HEK293 (cell line): Measurements from ENCODE around the gene ARF5.

Source experiments
- CTCF ChIA-PET: fragments of 350-600 bp; formaldehyde crosslinking; extraction: SDS; loops from one replicate; lab custom pipeline; 2021; ENCODE audit warnings: antibody characterized with exemption; lab: Yijun Ruan, JAX
- POLR2A ChIA-PET: fragments of 300-600 bp; formaldehyde crosslinking; extraction: SDS; loops from one replicate; lab custom pipeline; 2020; ENCODE audit warnings: antibody characterized with exemption, inconsistent platforms; lab: Yijun Ruan, JAX
- H3K27ac ChIP-seq: fragments of 200-500 bp; sonication (Bioruptor generic); 2 replicates; pipeline ENCODE4 v1.5.1; 2014; ENCODE audit warnings: low read depth, low read length, control low read depth, inconsistent platforms; ENCODE audit errors: extremely low read depth
- H3K36me3 ChIP-seq, 2 experiments: fragments of 200-500 bp in 1 of 2; sonication (Bioruptor generic) in 1 of 2; 1 replicate in 1 of 2; 2 replicates in 1 of 2; pipeline ENCODE4 v1.5.1; 2014 to 2017; ENCODE audit warnings: inconsistent platforms in 2 of 2, low read length in 2 of 2; ENCODE audit not compliant: control insufficient read depth in 2 of 2, insufficient read depth in 1 of 2
- H3K4me1 ChIP-seq: fragments of 200-500 bp; sonication (Bioruptor generic); 2 replicates; pipeline ENCODE4 v1.5.1; 2014; ENCODE audit warnings: mild to moderate bottlenecking, low read length, inconsistent platforms; ENCODE audit not compliant: control insufficient read depth, insufficient read depth
- H3K4me3 ChIP-seq: 2 replicates; pipeline ENCODE4 v1.5.1; 2011; ENCODE audit warnings: low read depth, mild to moderate bottlenecking, control low read depth, low read length, moderate library complexity
- H3K9me3 ChIP-seq: fragments of 200-500 bp; sonication (Bioruptor generic); 2 replicates; pipeline ENCODE4 v1.5.1; 2014; ENCODE audit warnings: low read depth, low read length, inconsistent platforms; ENCODE audit not compliant: control insufficient read depth, insufficient read depth
- KLF9 ChIP-seq: fragments of 450-650 bp; formaldehyde crosslinking; IDR thresholded peaks from 2 replicates; pipeline ENCODE4 v1.5.1; 2016; ENCODE audit warnings: missing biosample characterization, missing genetic modification characterization, low read depth
- MYNN ChIP-seq: fragments of 450-650 bp; formaldehyde crosslinking; IDR thresholded peaks from 2 replicates; pipeline ENCODE4 v1.5.1; 2016; ENCODE audit warnings: missing biosample characterization, missing genetic modification characterization, borderline replicate concordance
- ZFHX2 ChIP-seq: fragments of 450-650 bp; formaldehyde crosslinking; conservative IDR thresholded peaks from 2 replicates; pipeline ENCODE4 v1.5.1; 2016; ENCODE audit warnings: missing biosample characterization, missing genetic modification characterization
- ZNF132 ChIP-seq: fragments of 450-650 bp; formaldehyde crosslinking; IDR thresholded peaks from 2 replicates; pipeline ENCODE4 v1.5.1; 2017; ENCODE audit warnings: missing biosample characterization, missing genetic modification characterization, borderline replicate concordance
- ZNF155 ChIP-seq: fragments of 450-650 bp; formaldehyde crosslinking; IDR thresholded peaks from 2 replicates; pipeline ENCODE4 v1.5.1; 2016; ENCODE audit warnings: missing biosample characterization, missing genetic modification characterization
- ZNF214 ChIP-seq: fragments of 450-650 bp; formaldehyde crosslinking; IDR thresholded peaks from 2 replicates; pipeline ENCODE4 v1.5.1; 2017; ENCODE audit warnings: missing biosample characterization, mild to moderate bottlenecking, missing genetic modification characterization, borderline replicate concordance
- ZNF24 ChIP-seq: fragments of 450-650 bp; formaldehyde crosslinking; IDR thresholded peaks from 2 replicates; pipeline ENCODE4 v1.5.1; 2016; ENCODE audit warnings: missing biosample characterization, missing genetic modification characterization
- ZNF394 ChIP-seq: fragments of 450-650 bp; formaldehyde crosslinking; IDR thresholded peaks from 2 replicates; pipeline ENCODE4 v1.5.1; 2016; ENCODE audit warnings: missing biosample characterization, missing genetic modification characterization, mild to moderate bottlenecking, moderate library complexity, borderline replicate concordance
- ZNF510 ChIP-seq: fragments of 450-650 bp; formaldehyde crosslinking; IDR thresholded peaks from 2 replicates; pipeline ENCODE4 v1.5.1; 2018; ENCODE audit warnings: mild to moderate bottlenecking, missing genetic modification characterization, missing biosample characterization; ENCODE audit not compliant: insufficient replicate concordance
- ZNF544 ChIP-seq: fragments of 450-650 bp; formaldehyde crosslinking; IDR thresholded peaks from 2 replicates; pipeline ENCODE4 v1.5.0; 2017; ENCODE audit warnings: missing biosample characterization, missing genetic modification characterization
- ZNF555 ChIP-seq: fragments of 450-650 bp; formaldehyde crosslinking; conservative IDR thresholded peaks from 2 replicates; pipeline ENCODE4 v1.5.1; 2017; ENCODE audit warnings: missing biosample characterization, mild to moderate bottlenecking, missing genetic modification characterization, inconsistent platforms
- ZNF558 ChIP-seq: fragments of 450-650 bp; formaldehyde crosslinking; IDR thresholded peaks from 2 replicates; pipeline ENCODE4 v1.5.1; 2016; ENCODE audit warnings: missing biosample characterization, missing genetic modification characterization
- ZNF560 ChIP-seq: fragments of 450-650 bp; formaldehyde crosslinking; IDR thresholded peaks from 2 replicates; pipeline ENCODE4 v1.5.1; 2017; ENCODE audit warnings: missing biosample characterization, missing genetic modification characterization, borderline replicate concordance
- ZNF561 ChIP-seq: fragments of 450-650 bp; IDR thresholded peaks from 2 replicates; pipeline ENCODE4 v1.5.1; 2018; ENCODE audit warnings: missing biosample characterization, missing genetic modification characterization, borderline replicate concordance
- ZNF670 ChIP-seq: fragments of 450-650 bp; formaldehyde crosslinking; IDR thresholded peaks from 2 replicates; pipeline ENCODE4 v1.5.1; 2016; ENCODE audit warnings: missing biosample characterization, missing genetic modification characterization, low read depth
- ZNF677 ChIP-seq: fragments of 450-650 bp; IDR thresholded peaks from 2 replicates; pipeline ENCODE4 v1.5.0; 2018; ENCODE audit warnings: missing biosample characterization, mild to moderate bottlenecking, missing genetic modification characterization, moderate library complexity
- ZNF707 ChIP-seq: fragments of 450-650 bp; formaldehyde crosslinking; IDR thresholded peaks from 2 replicates; pipeline ENCODE4 v1.5.1; 2016; ENCODE audit warnings: missing biosample characterization, missing genetic modification characterization
- ZNF777 ChIP-seq: fragments of 450-650 bp; formaldehyde crosslinking; IDR thresholded peaks from 2 replicates; pipeline ENCODE4 v1.5.1; 2017; ENCODE audit warnings: missing biosample characterization, missing genetic modification characterization, borderline replicate concordance
- ZNF830 ChIP-seq: fragments of 450-650 bp; IDR thresholded peaks from 2 replicates; pipeline ENCODE4 v1.5.0; 2018; ENCODE audit warnings: missing biosample characterization, missing genetic modification characterization, low read depth, mild to moderate bottlenecking, moderate library complexity
- ZNF843 ChIP-seq: fragments of 450-650 bp; formaldehyde crosslinking; IDR thresholded peaks from 2 replicates; pipeline ENCODE4 v1.5.1; 2016; ENCODE audit warnings: missing biosample characterization, missing genetic modification characterization
- ZSCAN30 ChIP-seq: fragments of 450-650 bp; IDR thresholded peaks from 2 replicates; pipeline ENCODE4 v1.5.1; 2018; ENCODE audit warnings: missing biosample characterization, mild to moderate bottlenecking, missing genetic modification characterization, moderate library complexity
- TF ChIP-seq, protein P1 (sequence below): fragments of 450-650 bp; formaldehyde crosslinking; IDR thresholded peaks from 2 replicates; pipeline ENCODE4 v1.5.1; 2016; ENCODE audit warnings: missing biosample characterization, missing genetic modification characterization
- TF ChIP-seq, protein P2 (sequence below): fragments of 450-650 bp; formaldehyde crosslinking; IDR thresholded peaks from 2 replicates; pipeline ENCODE4 v1.5.1; 2016; ENCODE audit warnings: missing biosample characterization, missing genetic modification characterization, borderline replicate concordance
- TF ChIP-seq, protein P3 (sequence below): fragments of 450-650 bp; formaldehyde crosslinking; conservative IDR thresholded peaks from 2 replicates; pipeline ENCODE4 v1.5.1; 2016; ENCODE audit warnings: low read depth, missing biosample characterization, missing genetic modification characterization
- TF ChIP-seq, protein P4 (sequence below): fragments of 450-650 bp; formaldehyde crosslinking; IDR thresholded peaks from 2 replicates; pipeline ENCODE4 v1.5.1; 2016; ENCODE audit warnings: missing biosample characterization, missing genetic modification characterization

Gene ARF5

DNA sequence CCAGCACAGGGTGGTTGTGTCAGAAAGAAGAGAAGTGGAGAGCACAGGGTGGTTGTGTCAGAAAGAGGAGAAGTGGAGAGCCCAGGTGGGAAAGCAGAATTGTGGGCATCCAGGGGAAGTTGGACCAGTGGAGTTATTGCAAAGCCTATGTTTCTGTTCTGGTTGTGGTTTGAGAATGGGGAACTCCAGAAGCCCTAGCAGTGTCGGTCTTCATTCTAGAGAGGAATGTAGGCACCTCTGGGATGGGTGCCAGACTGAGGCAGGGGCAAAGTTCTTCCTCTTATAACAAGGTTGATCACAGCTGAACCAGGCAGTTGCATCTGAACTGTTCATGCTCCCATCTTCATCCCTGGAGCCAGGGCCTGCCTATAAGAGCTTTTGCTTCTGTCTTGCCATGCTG, 6.3 kb downstream of the ARF5 start (continued):
- TF ChIP-seq, protein P1, sequence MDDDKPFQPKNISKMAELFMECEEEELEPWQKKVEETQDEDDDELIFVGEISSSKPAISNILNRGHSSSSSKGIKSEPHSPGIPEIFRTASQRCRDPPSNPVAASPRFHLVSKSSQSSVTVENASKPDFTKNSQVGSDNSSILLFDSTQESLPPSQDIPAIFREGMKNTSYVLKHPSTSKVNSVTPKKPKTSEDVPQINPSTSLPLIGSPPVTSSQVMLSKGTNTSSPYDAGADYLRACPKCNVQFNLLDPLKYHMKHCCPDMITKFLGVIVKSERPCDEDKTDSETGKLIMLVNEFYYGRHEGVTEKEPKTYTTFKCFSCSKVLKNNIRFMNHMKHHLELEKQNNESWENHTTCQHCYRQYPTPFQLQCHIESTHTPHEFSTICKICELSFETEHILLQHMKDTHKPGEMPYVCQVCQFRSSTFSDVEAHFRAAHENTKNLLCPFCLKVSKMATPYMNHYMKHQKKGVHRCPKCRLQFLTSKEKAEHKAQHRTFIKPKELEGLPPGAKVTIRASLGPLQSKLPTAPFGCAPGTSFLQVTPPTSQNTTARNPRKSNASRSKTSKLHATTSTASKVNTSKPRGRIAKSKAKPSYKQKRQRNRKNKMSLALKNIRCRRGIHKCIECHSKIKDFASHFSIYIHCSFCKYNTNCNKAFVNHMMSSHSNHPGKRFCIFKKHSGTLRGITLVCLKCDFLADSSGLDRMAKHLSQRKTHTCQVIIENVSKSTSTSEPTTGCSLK (tag by site-specific recombination), result no peak
- TF ChIP-seq ZNF558 (tag by site-specific recombination), result no peak
- TF ChIP-seq, protein P2, sequence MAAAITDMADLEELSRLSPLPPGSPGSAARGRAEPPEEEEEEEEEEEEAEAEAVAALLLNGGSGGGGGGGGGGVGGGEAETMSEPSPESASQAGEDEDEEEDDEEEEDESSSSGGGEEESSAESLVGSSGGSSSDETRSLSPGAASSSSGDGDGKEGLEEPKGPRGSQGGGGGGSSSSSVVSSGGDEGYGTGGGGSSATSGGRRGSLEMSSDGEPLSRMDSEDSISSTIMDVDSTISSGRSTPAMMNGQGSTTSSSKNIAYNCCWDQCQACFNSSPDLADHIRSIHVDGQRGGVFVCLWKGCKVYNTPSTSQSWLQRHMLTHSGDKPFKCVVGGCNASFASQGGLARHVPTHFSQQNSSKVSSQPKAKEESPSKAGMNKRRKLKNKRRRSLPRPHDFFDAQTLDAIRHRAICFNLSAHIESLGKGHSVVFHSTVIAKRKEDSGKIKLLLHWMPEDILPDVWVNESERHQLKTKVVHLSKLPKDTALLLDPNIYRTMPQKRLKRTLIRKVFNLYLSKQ (tag by site-specific recombination), result no peak
- TF ChIP-seq ZNF510 (tag by site-specific recombination), result no peak
- TF ChIP-seq, all 188 proteins: peak for 0

DNA sequence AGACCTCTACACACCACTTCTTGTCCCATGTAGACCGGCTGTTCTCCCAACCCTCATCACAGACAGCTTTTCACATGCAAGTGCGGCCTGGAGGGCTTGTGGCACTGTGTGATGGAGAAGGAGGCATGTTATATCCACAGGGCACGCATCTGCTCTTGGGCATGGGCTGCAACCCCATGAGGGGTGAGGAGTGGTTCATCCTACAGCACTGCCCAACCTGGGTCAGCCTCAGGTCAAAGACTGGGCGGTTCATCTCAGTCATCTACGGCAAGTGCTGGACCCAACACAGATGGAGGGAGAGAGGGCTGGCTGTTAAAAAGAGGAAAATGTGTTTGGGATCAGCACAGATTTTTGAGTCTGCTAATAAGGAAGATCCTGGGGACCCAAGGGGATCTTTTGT, 7.5 kb downstream of the ARF5 start:
- peaks cover 7 to 12% of the 10 kb centered on the region in 2 experiments; a peak in 2 of 3 replicates for H3K36me3 ChIP-seq
- no peak overlapping the region for H3K4me3 ChIP-seq
- H3K4me1 ChIP-seq, result no peaks in the 10 kb centered on the region
- TF ChIP-seq ZNF555 (tag by site-specific recombination) (no peak), KLF9 (tag by site-specific recombination) (no peak), ZNF155 (tag by site-specific recombination) (no peak), ZNF707 (tag by site-specific recombination) (no peak), ZNF132 (no peak), ZNF561 (no peak), ZNF843 (tag by site-specific recombination) (no peak), ZNF830 (tag by site-specific recombination) (no peak), ZNF560 (tag by site-specific recombination) (no peak), ZNF544 (tag by site-specific recombination) (no peak), ZNF394 (tag by site-specific recombination) (no peak), ZNF677 (tag by site-specific recombination) (no peak)
- TF ChIP-seq, protein P3, sequence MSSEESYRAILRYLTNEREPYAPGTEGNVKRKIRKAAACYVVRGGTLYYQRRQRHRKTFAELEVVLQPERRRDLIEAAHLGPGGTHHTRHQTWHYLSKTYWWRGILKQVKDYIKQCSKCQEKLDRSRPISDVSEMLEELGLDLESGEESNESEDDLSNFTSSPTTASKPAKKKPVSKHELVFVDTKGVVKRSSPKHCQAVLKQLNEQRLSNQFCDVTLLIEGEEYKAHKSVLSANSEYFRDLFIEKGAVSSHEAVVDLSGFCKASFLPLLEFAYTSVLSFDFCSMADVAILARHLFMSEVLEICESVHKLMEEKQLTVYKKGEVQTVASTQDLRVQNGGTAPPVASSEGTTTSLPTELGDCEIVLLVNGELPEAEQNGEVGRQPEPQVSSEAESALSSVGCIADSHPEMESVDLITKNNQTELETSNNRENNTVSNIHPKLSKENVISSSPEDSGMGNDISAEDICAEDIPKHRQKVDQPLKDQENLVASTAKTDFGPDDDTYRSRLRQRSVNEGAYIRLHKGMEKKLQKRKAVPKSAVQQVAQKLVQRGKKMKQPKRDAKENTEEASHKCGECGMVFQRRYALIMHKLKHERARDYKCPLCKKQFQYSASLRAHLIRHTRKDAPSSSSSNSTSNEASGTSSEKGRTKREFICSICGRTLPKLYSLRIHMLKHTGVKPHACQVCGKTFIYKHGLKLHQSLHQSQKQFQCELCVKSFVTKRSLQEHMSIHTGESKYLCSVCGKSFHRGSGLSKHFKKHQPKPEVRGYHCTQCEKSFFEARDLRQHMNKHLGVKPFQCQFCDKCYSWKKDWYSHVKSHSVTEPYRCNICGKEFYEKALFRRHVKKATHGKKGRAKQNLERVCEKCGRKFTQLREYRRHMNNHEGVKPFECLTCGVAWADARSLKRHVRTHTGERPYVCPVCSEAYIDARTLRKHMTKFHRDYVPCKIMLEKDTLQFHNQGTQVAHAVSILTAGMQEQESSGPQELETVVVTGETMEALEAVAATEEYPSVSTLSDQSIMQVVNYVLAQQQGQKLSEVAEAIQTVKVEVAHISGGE, result no peak
- no peaks in the 10 kb centered on the region for H3K9me3 ChIP-seq
- POLR2A ChIA-PET, result no interaction called here
- H3K27ac ChIP-seq, result no peak overlapping the region
- CTCF ChIA-PET, result no interaction called here

DNA sequence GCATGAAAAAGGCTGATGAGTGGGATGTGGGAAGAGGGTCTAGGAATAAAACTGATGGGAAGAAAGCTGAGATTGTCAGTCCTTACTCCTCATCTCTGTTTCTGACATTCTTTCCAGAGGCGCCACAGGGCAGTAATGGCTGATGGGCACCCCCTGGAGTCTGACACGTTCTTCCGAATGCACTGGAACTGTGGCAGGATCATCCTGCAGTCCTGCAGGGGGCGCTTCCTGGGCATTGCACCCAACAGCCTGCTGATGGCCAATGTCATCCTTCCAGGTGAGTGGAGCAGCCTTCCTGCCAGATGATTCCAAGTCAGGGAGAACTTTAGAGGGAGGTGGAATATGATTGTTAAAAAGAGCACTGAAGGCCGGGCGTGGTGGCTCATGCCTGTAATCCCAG, 10.1 kb downstream of the ARF5 start:
- no peaks in the 10 kb centered on the region for H3K9me3 ChIP-seq
- POLR2A ChIA-PET, result interaction anchor here (0.6 to 0.7 kb wide), 2 partner anchors 9 to 74 kb away, joined by 3 to 5 read pairs; no protein-coding TSS in a partner anchor
- no peaks in the 10 kb centered on the region for H3K4me1 ChIP-seq
- CTCF ChIA-PET, result interaction anchor here (0.8 to 1.6 kb wide), 4 partner anchors 10 to 611 kb away, joined by 3 read pairs; partner anchors contain the start of gene ARF5
- no peaks in the 10 kb centered on the region for H3K36me3 ChIP-seq
- H3K4me3 ChIP-seq, result no peak overlapping the region
- TF ChIP-seq ZNF670 (tag by site-specific recombination) (no peak), MYNN (tag by site-specific recombination) (no peak), ZSCAN30 (no peak), ZNF24 (no peak), ZNF777 (tag by site-specific recombination) (no peak), ZFHX2 (tag by site-specific recombination) (no peak), ZNF214 (tag by site-specific recombination) (no peak)
- TF ChIP-seq, protein P4, sequence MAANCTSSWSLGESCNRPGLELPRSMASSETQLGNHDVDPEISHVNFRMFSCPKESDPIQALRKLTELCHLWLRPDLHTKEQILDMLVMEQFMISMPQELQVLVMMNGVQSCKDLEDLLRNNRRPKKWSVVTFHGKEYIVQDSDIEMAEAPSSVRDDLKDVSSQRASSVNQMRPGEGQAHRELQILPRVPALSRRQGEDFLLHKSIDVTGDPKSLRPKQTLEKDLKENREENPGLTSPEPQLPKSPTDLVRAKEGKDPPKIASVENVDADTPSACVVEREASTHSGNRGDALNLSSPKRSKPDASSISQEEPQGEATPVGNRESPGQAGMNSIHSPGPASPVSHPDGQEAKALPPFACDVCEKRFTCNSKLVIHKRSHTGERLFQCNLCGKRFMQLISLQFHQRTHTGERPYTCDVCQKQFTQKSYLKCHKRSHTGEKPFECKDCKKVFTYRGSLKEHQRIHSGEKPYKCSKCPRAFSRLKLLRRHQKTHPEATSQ, result no peak
- H3K27ac ChIP-seq, result no peak overlapping the region
